Measurements from ENCODE around the gene SH3BP5.
A peak's percentile ranks its signal among the peaks of the same experiment; 100 is the strongest.

SH3BP5 gene

DNA sequence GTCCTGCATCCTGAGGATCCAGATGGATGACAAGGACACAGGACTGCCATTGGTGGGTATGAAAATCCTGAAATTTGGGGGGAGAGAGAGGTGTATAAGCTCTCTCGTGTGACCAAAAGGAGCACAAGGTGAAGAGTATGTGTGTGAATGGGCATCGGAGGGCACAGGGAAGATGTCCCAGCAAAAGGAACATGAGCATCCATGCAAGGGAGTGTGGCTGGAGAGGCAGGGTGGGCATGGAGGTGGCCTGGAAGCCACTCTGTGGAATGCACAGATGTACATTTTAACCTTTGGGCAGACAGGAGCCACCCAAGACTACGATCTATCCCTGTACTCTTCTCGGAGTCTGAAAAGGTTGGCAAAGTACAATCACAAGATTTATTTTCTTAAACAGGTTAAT lies 71.9 kb downstream of the SH3BP5 start:
- DNase-seq: no peak

- DNase-seq: no peak
Observed at GRCh38 chr3:15258720-15259119, 73.7 kb downstream of the SH3BP5 start.

DNA sequence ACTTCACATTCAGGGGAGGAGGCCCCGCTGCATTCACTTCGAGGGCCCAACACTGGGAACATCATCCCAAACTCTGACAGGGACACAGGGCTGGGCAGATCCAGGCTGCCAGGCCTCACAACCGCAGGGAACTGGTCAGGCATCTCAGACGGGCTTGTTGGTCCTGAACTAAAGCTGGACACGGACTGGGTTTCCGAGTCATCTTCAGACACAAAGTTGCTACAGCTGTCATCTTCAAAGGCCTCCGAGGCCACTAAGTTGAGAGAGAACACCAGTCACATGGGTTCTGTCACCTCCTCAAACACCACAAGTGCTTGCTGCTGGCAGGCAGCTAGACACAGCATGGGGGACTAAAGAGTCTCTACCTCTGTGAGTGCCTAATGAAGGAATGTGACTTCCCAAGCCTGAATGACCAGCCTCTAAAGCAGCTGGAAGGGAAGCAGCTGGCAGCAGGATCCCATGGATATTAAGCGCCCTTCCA lies 75.5 kb downstream of the SH3BP5 start:
- DNase-seq: no peak

- DNase-seq: no peak
Observed at GRCh38 chr3:15255215-15255614, 77.2 kb downstream of the SH3BP5 start.

GRCh38 chr3:15253023-15253697 lies 79.2 kb downstream of the SH3BP5 start:
- no peak for DNase-seq

- DNase-seq: no peak
Observed at GRCh38 chr3:15246186-15246585, 86.2 kb downstream of the SH3BP5 start.

DNA sequence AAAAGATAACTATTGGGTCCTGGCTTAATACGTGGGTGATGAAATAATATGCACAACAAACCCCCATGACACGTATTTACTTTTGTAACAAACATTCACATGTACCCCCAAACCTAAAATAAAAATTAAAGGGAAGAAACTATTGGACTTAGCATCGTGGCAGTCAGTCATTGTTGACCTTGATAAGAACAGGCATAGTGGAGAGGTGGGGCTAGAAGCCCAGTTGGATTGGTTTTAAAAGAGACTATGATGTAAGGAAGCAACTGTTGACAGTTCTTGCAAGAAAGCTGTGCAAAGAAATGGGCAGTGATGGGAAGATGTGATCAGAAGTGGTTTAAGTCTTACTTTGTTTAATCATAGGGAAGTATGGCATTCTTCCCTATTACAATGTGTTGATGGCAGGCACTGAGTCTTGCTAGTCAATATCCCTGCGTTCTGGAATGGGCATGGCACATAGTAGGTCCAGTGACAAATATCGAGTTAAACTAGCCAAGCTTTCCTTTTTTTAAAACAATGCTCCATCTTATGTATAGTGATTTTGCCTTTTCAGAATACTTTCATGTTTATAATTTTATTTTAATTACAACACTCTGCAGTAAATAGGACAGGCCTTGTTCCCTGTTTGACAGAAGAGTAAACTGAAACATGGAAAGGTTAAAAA lies 88.4 kb downstream of the SH3BP5 start:
- no peak for DNase-seq

DNA sequence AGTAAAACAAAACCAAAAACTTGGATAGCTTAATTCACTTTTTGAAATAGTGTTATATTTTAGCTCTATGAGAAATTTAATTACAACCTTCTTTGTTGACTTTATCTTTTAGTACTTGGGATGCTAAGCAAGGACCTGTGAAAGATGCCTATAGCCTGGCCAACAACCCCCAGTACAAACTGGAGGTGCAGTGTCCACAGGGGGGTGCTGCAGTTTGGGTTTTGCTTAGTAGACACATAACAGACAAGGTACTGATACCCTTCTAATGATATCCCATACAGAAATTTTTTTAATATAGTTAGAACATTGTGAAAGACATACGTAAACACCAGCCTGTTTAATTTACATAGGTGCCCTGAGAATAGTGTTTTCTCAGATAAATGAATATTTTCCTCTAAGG lies 91.0 kb downstream of the SH3BP5 start:
- peak in 6 of 58 donors; percentile 17 to 34 (median 24) for DNase-seq

DNA sequence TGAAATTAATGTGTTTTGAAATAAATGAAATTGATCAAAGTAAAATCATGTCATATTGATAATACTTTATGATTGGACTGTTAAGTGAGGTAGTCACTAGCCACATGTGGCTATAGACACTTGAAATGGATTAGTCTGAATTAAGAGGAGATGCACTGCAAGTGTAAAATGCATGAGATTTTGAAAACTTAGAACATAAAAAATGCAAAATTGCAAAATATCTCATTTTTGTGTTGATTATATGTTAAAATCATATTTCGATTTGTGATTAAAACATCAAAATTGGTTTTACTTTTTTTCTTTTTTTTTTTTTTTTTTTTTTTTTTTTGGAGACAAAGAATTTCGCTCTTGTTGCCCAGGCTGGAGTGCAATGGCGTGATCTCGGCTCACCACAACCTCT lies 103.1 kb downstream of the SH3BP5 start:
- no peak for DNase-seq

DNA sequence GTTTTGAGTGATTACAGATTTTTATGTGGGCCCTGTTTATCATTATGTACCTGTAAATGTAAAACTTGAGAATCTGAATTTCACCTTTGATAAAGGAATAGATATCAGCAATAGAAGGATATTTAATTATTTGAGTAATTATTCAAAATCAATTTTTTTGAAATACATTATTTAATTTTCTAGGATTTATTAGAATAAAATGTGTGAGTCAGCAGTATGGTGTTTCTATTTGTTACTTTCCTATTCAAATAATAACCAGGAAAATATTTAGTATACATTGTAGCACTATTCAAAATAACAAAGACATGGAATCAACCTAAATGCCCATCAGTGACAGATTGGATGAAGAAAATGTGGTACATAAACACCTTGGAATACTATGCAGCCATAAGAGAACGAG lies 104.2 kb downstream of the SH3BP5 start:
- no peak for DNase-seq

- DNase-seq: no peak
Observed at GRCh38 chr3:15223685-15224572, 108.5 kb downstream of the SH3BP5 start.

- no peak for DNase-seq
Observed at GRCh38 chr3:15221574-15222217, 110.7 kb downstream of the SH3BP5 start.

DNA sequence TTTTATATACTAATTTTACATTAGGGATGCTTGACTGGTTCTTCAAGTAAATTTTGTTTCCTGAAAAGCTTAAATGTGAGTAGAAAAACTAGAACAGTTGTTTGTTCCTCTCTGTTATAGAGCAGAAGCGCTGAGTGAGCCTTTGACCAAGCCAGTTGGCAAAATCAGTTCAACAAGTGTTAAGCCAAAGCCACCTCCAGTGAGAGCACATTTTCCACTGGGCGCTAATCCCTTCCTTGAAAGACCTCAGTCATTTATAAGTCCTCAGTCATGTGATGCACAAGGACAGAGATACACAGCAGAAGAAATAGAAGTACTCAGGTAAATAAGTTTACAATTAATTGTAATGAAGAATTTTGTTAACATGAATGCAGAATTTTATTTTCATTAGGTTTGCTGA lies 111.7 kb downstream of the SH3BP5 start:
- peak in 3 of 58 donors; percentile 5 to 20 (median 14) for DNase-seq

DNA sequence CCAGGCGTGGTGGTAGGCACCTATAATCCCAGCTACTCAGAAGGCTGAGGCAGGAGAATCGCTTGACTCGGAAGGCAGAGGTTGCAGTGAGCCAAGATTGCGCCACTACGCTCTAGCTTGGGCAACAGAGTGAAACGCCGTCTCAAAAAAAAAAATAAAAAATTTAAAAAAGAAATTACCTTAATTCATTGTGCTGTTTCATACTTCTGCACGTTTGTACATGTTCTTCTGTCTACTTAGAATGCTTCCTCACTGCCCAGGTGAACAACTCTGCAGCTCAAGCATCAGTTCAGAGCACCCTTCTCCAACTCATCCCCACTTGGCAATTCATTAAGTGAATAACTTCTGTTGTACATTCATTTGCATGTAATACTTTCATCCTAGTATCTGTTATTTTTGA lies 112.3 kb downstream of the SH3BP5 start:
- DNase-seq: no peak

- DNase-seq: no peak
Observed at GRCh38 chr3:15218689-15219088, 113.7 kb downstream of the SH3BP5 start.

DNA sequence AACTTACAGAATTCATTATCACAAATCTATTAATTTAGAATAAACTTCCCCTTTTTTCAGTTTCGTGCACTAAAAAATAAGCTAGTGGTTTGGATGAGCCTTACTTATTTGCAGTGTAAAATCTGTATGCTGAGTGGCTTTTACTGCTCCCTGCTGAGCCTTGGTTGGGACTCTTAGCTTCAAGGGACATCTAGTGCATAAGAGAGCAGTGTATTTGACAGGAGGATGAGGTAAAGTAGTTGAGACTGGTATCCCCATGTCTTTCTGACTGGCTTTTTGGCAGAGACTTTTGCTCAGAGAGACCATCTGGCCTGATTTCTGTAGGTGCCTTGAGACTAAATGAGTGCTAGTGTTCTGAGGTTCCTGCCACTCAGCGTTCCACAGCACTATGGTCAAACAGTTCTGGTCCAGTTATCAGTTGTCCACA lies 114.5 kb downstream of the SH3BP5 start:
- no peak for DNase-seq

DNA sequence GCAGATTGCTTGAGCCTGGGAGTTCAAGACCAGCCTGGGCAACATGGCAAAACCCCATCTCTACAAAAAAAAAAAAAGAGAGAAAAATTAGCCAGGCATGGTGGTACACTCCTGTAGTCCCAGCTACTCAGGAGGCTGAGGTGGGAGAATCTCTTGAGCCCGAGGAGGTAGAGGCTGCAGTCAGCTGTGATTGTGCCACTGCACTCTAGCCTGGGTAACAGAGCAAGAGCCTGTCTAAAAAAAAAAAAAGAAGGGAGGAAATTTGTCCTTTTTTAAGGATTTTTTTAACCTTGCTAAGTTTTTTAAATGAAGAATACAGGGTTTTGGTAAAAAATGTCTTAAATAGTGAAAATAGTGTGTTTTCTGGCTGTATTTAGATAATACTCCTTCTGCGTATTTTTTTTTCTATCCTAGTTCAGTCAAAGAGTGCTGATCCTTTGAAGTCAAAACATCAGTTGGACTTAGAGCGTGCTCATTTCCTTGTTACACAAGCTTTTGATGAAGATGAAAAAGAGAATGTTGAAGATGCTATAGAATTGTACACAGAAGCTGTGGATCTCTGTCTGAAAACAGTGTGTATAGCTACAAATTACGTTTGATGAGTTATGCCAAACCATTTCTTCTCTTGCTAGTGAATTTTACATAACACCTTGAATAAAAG lies 115.2 kb downstream of the SH3BP5 start:
- no peak for DNase-seq

- DNase-seq: no peak
Observed at GRCh38 chr3:15216501-15216900, 115.9 kb downstream of the SH3BP5 start.

DNA sequence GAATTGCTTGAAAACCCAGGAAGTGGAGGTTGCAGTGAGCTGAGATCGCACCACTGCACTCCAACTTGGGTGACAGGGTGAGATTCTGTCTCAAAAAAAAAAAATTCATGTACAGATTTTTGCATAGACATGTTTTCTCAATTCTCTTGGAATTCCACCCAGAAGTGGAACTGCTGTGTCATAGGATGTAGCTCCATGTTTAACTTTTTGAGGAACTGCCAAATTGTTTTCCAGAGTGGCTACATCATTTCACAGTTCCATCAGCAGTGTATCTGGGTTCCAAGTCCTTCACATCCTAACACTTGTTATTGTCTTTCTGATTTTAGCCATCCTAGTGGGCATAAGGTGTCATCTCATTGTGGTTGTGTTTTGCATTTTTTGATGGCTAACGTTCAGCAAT lies 116.4 kb downstream of the SH3BP5 start:
- no peak for DNase-seq

DNA sequence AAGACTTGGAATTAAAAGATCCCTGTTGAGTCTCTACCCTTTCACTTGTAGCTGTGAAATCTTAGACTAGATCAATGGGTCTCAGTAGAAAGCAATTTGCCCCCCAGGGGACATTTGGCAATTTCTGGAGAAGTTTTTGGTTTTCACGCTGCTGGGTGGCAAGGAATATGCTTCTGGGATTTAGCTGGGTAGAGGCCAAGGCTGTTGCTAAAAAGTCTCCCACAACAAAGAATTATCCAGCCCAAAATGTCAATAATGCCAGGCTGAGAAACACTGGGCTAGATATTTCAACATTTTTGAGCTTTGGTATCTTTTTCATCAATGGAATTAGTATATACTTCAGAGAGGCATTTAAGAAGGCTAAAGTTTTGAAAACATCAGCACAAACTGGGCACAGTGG lies 117.6 kb downstream of the SH3BP5 start:
- DNase-seq: no peak

GRCh38 chr3:15211937-15212336 lies 120.4 kb downstream of the SH3BP5 start:
- DNase-seq: no peak
